RWPE1 (cell line): ENCODE results near the gene FBXO47.

Experiments used
- CTCF ChIA-PET: fragments of 350-600 bp; sonication (Branson Sonifier 250); formaldehyde crosslinking; extraction: SDS; loops from one replicate; lab custom pipeline; 2021; lab: Yijun Ruan, JAX
- POLR2A ChIA-PET: fragments of 400-600 bp; formaldehyde crosslinking; extraction: SDS; loops from one replicate; lab custom pipeline; 2020; ENCODE audit warnings: antibody characterized with exemption; ENCODE audit not compliant: low non-redundant PET; lab: Yijun Ruan, JAX
- DNase-seq: peaks from one replicate; pipeline ENCODE4 v3.0.0; 2012; ENCODE audit warnings: low spot score
- H3K27ac ChIP-seq: fragments of 450-650 bp; 2 replicates; pipeline ENCODE4 v1.5.1; 2017
- TF ChIP-seq, protein P1 (sequence below): fragments of 450-650 bp; conservative IDR thresholded peaks from 2 replicates; pipeline ENCODE4 v1.5.1; 2017; ENCODE audit warnings: low read depth, mild to moderate bottlenecking

FBXO47 gene

DNA sequence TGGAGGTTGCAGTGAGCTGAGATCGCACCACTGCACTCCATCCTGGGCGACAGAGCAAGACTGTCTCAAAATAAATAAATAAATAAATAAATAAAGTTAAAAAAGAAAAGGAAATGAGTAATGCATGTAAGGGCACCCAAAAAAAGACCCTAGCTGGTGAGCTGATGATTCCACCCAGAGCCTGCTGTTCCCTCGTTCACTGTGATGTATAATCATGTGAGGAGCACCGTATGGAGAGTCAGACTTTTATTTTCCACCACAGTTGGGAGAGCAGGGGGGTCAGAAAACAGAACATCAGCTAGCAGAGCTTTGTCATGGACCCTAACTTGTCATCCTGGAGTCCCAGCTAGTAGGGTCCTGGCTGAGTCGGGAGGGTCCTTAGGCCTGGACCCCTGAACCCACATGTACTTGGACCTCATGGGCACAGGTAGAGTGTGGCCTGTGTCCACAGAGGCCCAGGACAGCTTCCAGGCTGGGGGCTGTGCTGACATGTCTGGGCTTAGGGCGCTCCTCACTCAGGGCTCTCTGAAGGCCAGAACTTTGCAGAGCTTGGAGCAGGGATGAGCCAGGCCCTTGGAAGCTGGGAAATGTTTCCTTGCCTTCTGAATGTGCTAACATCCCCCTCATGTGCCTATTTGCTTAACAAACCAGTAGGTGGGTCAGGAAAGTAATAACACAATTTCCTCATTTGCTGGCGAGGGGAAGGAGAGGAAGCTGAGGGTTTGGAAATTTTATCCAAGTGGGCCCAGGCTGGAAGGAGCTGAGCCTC is 60.6 kb downstream of the FBXO47 start:
- ChIA-PET CTCF (no interaction called here), POLR2A (no interaction called here)
- H3K27ac ChIP-seq: peak overlapping the region; percentile 86
- TF ChIP-seq, protein P1, sequence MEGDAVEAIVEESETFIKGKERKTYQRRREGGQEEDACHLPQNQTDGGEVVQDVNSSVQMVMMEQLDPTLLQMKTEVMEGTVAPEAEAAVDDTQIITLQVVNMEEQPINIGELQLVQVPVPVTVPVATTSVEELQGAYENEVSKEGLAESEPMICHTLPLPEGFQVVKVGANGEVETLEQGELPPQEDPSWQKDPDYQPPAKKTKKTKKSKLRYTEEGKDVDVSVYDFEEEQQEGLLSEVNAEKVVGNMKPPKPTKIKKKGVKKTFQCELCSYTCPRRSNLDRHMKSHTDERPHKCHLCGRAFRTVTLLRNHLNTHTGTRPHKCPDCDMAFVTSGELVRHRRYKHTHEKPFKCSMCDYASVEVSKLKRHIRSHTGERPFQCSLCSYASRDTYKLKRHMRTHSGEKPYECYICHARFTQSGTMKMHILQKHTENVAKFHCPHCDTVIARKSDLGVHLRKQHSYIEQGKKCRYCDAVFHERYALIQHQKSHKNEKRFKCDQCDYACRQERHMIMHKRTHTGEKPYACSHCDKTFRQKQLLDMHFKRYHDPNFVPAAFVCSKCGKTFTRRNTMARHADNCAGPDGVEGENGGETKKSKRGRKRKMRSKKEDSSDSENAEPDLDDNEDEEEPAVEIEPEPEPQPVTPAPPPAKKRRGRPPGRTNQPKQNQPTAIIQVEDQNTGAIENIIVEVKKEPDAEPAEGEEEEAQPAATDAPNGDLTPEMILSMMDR: no peak
- DNase-seq: no peak

DNA sequence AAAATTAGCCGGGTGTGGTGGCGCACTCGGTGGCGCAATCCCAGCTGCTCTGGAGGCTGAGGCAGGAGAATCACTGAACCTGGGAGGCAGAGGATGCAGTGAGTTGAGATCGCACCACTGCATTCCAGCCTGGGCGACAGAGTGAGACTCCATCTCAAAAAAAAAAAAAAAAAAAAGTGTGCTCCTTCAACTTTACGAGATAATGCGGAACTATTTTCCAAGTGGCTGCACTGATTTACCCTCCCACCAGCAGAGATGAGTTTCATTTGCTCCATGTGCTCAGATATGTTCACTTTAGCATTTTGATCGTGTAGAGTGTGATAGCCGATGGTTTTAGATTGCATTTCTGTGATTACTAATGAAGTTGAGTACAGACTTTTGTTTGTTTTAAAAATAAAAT is 61.8 kb downstream of the FBXO47 start:
- ChIA-PET POLR2A (no interaction called here), CTCF (interaction anchor here (0.6 kb wide), 1 partner anchor 28 kb away, joined by 3 read pairs; no protein-coding TSS in a partner anchor)
- no peak for DNase-seq
- H3K27ac ChIP-seq: no peak overlapping the region
- TF ChIP-seq, protein P1: no peak

DNA sequence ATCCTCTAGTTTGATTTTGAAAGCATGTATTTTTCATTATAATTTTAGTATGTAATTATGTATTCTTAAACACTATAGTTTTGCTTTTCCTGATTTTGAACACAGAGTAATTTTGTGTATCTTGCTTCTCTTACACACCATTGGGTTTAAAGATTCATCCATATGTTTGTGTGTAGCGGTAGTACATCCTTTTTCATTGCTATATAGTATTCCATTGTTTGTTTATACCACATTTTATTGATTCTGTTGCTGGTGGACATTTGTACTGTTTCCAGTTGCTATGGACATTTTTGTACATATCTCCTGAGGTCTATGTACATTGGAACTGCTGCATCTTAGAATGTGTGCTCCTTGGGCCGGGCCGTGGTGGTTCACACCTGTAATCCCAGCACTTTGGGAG is 62.3 kb downstream of the FBXO47 start:
- H3K27ac ChIP-seq: no peak overlapping the region
- no peak for DNase-seq
- TF ChIP-seq, protein P1: no peak
- ChIA-PET CTCF (no interaction called here), POLR2A (no interaction called here)

- ChIA-PET CTCF (no interaction called here), POLR2A (no interaction called here)
- TF ChIP-seq, protein P1: no peak
- no peak overlapping the region for H3K27ac ChIP-seq
- DNase-seq: no peak
These were observed 63.8 kb downstream of the FBXO47 start for GRCh38 chr17:38903404-38903803.

GRCh38 chr17:38900978-38901656 is 66.1 kb downstream of the FBXO47 start:
- TF ChIP-seq, protein P1: no peak
- peak; percentile 91 for DNase-seq
- H3K27ac ChIP-seq: peak overlapping the region; percentile 61
- ChIA-PET POLR2A (interaction anchor here (0.6 kb wide), 1 partner anchor 76 kb away, joined by 3 read pairs; the partner anchor contains the start of gene CWC25), CTCF (interaction anchor here (0.7 to 2.3 kb wide), 3 partner anchors 23 to 988 kb away, joined by 3 to 8 read pairs (median 3); no protein-coding TSS in a partner anchor)

- H3K27ac ChIP-seq: peak overlapping the region; percentile 61
- CTCF ChIA-PET: no interaction called here
- TF ChIP-seq, protein P1: no peak
- no peak for DNase-seq
- POLR2A ChIA-PET: no interaction called here
These were observed 67.8 kb downstream of the FBXO47 start for GRCh38 chr17:38899421-38899820.
